ENCODE measurements around the gene BRF1.

GRCh38 chr14:105200074-105200473 lies 100.7 kb downstream of the BRF1 start:
- TF ChIP-seq EZH2 (IDR thresholded peaks at IDR 0.05) (no peak), POLR2AphosphoS5 (IDR thresholded peaks at IDR 0.05; ENCODE audit: borderline replicate concordance, low read depth, low read length) (no peak)

Measured in SK-N-MC (cell line).